Activated CD4-positive, alpha-beta T cell treated with anti-CD3 and anti-CD28 coated beads, Interleukin-2, amount 50 U/mL, for 16 hours (primary cell): Measurements from ENCODE around the gene KLF14.
"Not testable (repeated sequence)": the region's sequence is repeated elsewhere in the genome, so short reads cannot be mapped to it uniquely, and the experiment has no call there.

ENCODE experiments used
- DNase-seq: peaks from one replicate; pipeline ENCODE4 v3.0.0-alpha.2; 2020

Gene KLF14

DNA sequence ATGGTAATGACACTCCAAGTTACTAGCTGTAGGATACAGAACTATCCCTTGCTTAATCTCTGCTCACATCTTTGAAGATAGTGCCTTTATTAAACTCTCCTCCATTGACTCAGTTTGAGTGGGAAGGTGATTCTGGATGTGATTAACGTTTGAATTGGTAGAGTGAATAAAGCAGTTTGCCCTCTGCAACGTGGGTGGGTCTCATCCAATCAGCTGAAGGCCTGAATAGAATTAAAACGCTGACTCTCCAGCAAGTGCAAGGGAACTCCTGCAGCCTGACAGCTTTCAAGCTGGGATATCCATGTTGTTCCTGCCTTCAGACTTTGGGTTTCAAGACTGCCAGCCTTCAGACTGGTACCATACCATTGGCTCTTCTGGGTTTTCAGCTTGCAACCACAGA lies 21.6 kb downstream of the KLF14 start:
- no peak for DNase-seq

DNA sequence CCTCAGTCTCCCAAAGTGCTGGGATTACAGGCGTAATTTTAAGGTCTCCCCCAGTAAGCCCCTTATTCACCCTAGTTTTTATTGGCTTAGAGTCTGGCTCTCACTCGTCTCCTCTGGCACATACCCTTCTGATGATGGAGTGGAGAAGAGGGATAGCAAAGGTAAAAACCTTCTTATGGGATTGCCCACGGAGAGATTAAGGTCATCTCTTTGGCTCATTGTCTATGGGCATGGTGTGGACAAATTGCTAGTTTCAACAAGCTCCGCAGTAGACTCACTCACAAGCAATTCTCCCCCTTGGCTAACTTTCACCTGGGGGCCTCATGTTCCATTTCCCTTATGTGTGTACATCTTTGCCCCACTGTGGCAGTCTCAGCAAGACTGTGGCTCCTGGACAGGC lies 25.2 kb downstream of the KLF14 start:
- DNase-seq = no peak

DNA sequence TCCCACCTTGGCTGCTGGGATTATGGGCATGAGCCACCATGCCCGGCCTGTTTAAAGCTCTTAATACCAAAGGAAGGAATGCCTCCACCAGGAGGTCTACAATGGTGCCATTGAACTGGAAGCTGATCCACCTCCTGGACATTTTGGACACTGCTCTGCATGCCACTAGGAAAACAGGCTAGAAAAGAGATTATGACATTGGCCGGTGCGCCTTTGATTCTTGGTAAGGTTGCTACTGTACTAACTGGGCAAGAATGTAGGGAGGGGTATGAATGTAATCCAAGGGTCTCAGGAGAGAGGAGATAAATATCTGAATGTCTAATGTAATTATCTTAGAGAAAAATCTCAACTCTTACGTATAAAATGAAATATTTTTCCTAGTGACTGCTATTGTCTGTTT lies 26.0 kb downstream of the KLF14 start:
- no peak for DNase-seq

DNA sequence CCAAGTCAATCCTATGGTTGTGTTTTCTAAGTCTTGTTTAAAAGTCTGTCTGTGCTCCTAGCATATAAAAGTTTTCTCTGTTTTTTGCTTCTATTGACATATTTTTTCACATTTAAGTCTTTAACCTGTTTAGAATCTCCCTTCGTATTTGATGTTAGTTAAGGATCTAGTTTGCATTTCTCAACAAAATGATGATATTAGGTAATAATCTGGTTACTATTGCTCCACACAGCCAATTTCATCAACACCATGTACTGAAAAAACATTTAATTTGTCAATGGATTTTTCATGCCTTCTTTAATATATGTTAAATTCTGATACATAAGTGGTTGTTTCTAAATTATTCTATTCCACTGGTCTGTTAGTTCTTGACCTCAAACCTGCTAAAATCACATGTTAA lies 30.2 kb downstream of the KLF14 start:
- DNase-seq = no peak

GRCh38 chr7:130701650-130702049 lies 32.4 kb downstream of the KLF14 start:
- no peak for DNase-seq

DNA sequence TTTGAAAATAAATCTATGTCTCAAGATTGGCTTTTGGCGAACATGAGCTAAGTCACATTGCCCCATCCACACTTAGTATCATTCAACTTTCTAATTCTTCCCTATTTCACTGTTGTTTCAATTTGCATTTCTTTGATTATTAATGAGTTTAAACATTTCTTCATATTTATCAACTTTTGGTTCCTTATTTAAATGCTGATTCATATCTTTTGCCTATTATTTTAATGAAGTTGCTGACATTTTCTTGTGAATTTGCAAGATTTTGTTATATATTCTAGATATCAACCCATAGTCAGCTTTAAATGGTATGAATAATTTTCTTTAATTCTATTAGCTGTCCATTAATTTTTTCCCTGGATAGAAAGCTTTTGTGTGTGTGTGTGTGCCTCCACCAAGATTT lies 33.2 kb downstream of the KLF14 start:
- no peak for DNase-seq

DNA sequence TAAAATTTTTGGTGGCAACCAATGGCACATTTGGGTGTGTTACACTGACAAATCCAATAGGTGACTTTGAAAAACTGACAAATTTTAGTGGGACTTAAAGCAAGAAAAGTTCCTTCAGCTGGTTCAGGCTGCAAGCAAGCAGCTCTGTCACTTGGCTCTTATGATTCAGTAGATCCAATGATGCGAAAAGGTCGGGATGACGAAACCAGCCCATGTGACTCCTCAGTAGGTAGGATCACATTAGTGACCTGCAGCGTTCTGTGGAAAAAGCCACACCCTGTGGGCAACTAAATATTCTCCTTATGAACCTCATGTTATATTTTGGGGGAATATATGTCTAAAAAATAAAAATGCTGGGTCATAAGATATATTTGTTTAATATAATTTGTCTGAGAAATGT lies 34.3 kb downstream of the KLF14 start:
- no peak for DNase-seq

GRCh38 chr7:130697820-130698219 lies 36.2 kb downstream of the KLF14 start:
- no peak for DNase-seq

DNA sequence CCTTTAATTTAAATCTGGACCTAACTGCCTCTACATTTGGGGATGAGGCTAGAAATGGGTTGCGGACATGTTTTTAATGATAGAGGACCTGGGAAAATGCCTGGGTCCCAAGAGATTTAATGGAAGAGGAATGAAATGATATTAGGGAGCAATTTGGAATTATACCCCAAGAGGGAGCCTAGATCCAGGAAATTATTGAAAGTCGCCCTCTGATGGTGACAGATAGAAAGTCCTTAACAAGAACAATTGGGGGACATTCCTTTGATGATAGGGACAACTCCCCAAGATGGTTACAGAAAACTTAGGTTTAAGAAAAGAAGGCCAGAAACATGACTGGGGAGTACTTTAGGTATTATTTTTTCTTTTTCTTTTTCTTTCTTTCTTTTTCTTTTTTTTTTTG lies 38.2 kb downstream of the KLF14 start:
- no peak for DNase-seq

DNA sequence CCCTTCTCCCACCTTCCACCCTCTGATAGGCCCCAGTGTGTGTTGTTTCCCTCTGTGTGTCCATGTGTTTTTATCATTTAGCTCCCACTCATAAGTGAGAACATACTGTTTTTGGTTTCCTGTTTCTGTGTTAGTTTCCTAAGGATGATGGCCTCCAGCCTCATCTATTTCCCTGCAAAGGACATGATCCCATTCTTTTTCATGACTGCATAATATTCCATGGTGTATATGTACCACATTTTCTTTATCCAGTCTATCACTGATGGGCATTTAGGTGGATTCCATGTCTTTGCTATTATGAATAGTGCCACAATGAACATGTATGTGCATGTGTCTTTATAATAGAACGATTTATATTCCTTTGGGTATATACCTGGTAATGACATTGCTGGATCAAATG lies 41.6 kb downstream of the KLF14 start:
- not testable (repeated sequence) for DNase-seq

DNA sequence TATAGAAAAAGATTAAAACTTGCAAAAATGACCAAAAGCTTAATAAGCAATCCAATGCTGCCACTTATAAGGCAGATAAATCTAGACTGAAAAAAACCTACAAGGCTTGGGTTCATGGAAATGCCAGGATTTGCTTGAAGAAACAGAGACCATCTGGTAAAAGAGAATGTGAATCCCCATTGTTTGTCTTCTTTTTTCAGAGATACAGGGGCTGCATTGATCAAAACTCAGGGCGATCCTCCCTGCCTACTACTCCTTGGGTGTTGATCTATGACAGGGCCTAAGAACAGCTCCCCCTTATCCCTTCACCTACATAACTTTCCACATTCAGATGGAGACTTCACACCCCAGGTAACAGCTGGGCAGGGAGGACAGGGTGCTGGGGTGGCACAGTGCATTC lies 44.3 kb downstream of the KLF14 start:
- DNase-seq = no peak

GRCh38 chr7:130683026-130683425 lies 51.0 kb downstream of the KLF14 start:
- DNase-seq = no peak
